Muscle layer of duodenum (tissue), 2 donors: ENCODE measurements around the gene GRAMD4.

Source experiments
- H3K27ac ChIP-seq: one replicate; pipeline ENCODE4 v1.7.0; 2013; ENCODE audit warnings: mild to moderate bottlenecking, low read length
- H3K27me3 ChIP-seq: one replicate; pipeline ENCODE4 v1.7.0; 2013; ENCODE audit warnings: low read depth, mild to moderate bottlenecking, control low read depth, low read length
- H3K36me3 ChIP-seq, 2 donors: one replicate each; pipeline ENCODE4 v1.7.0; 2013; ENCODE audit warnings: low read length in 2 of 2, control low read depth in 1 of 2, mild to moderate bottlenecking in 1 of 2; ENCODE audit not compliant: insufficient read depth in 2 of 2, control insufficient read depth in 1 of 2
- H3K4me1 ChIP-seq, 2 donors: one replicate each; pipeline ENCODE4 v1.7.0; 2013; ENCODE audit warnings: low read length in 2 of 2, mild to moderate bottlenecking in 2 of 2, control low read depth in 1 of 2, moderate library complexity in 1 of 2; ENCODE audit not compliant: insufficient read depth in 2 of 2, control insufficient read depth in 1 of 2
- H3K4me3 ChIP-seq, 2 donors: one replicate each; pipeline ENCODE4 v1.7.0; 2013; ENCODE audit warnings: low read length in 2 of 2, low read depth in 1 of 2, mild to moderate bottlenecking in 1 of 2
- H3K9me3 ChIP-seq, 2 donors: one replicate each; pipeline ENCODE4 v1.7.0; 2013; ENCODE audit warnings: low read length in 2 of 2, control low read depth in 1 of 2, mild to moderate bottlenecking in 1 of 2; ENCODE audit not compliant: control insufficient read depth in 1 of 2
- donor health status: healthy.

Gene GRAMD4

DNA sequence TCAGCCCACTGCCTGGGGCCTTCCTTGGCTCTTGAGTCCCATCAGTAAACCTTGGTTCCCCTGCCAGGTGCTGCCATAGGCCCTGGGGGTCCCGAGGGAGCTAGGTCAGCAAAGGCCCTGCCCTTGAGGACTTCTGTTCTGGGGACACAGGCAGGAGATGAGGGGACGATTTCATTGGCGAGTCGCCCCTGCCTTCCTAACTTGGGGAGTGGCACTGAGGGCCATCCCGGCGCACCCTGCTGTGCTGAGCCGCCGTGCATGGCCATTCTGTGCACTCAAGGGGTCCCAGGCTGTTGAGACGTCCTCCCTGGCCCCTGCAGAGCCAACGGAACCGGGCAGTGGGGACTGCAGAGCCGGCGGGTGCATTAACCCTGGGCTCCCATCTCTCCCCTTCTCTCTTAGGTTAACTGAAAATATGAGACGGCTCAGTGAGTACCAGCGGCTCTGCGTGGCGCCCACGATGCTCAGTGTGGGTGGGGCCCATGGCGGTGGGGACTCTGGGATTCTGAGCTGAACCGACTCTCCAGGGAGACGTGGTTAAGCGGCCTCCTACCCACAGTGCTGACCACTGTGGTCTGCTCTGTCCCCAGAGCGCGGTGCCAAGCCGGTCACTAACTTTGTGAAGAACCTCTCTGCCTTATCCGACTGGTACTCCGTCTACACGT is 43.4 kb downstream of the GRAMD4 start:
- Histone ChIP-seq H3K36me3 (peaks cover 16 to 66% of the 10 kb centered on the region in 2 donors), H3K4me3 (no peak overlapping the region), H3K27ac (no peak overlapping the region), H3K27me3 (no peaks in the 10 kb centered on the region), H3K9me3 (no peaks in the 10 kb centered on the region), H3K4me1 (no peaks in the 10 kb centered on the region)

DNA sequence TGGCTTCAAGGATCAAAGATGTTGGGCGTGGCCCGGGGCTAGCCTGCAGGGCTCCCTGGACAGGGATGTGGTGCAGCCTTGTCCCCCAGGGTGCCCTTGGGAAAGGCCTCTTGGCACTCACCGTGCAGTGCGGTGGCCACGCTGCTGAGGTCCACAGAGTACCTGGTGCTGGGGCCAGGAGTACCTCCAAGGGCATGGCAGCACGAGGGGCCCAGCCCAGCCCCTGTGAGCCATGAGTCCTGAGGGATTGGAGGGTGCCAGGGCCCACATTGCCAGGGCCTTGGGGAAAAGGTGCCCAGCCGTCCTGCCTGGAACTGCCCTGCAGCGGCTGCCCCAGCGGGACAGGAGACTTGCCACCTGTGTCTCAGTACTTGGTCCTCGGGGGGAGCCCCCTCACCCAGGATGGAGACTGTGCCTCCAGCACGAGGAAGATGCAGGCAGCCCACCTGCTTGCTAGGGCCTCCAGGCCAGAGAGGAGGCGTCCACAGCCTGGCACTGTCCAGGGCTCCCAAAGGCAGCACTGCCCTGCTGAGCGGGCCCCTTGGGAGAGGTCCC is 44.2 kb downstream of the GRAMD4 start:
- Histone ChIP-seq H3K4me1 (no peaks in the 10 kb centered on the region), H3K27ac (no peak overlapping the region), H3K27me3 (no peaks in the 10 kb centered on the region), H3K4me3 (no peak overlapping the region), H3K9me3 (no peaks in the 10 kb centered on the region), H3K36me3 (peaks cover 21 to 66% of the 10 kb centered on the region in 2 donors)

DNA sequence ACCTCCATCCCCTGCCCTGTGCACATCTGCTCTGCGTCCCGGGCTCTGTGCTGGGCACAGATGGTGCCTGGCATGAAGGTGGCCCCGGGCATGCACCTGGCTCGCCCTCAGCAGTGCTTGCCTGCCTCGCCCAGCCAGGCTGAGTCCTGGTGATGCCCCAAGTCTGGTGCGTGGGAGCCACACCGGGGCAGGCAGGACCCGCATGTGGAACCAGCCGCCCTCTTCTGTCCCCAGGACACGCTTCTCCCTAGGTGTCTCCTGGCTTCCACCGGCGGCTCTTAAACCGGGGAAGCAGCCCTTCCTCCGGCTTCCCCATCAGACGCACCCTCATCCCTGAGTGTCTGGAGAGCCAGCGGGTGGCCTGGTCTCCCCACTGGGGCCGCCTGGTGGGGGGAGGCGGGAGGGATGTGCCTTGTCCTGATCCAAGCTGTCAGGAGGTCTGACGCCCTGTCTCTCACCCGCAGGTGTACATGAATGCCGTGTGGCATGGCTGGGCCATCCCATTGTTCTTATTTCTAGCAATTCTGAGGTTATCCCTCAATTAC is 45.0 kb downstream of the GRAMD4 start:
- H3K4me1 ChIP-seq, result no peaks in the 10 kb centered on the region
- peaks cover 21 to 65% of the 10 kb centered on the region in 2 donors for H3K36me3 ChIP-seq
- H3K4me3 ChIP-seq, result no peak overlapping the region
- no peaks in the 10 kb centered on the region for H3K9me3 ChIP-seq
- no peak overlapping the region for H3K27ac ChIP-seq
- no peaks in the 10 kb centered on the region for H3K27me3 ChIP-seq

DNA sequence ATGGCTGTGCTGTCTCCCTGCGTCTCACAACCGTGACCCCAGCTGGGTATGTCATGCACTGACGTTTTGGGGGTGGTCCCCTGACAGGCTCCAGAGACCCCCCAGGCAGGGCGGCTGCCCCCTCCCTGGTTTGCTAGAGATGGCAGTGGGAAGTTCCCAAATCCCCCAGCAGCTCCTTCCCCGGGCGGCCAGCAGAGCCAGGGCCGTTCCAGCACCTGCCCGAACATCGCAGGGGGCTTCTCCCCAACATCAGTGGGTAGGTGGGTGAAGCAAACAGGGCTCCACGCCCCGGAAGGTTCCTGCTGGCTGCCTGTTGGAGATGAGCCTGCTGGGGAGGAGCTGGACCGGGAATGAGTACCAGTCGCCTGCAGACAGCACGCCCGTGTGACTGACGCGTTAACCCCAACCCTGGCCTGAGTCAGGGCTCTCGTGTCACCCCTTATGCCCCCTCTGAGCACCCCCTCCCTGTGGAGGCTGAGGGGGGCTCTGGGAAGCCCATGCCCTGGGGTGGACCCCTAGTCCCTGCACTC is 45.6 kb downstream of the GRAMD4 start:
- H3K27ac ChIP-seq, result no peak overlapping the region
- no peaks in the 10 kb centered on the region for H3K9me3 ChIP-seq
- no peak overlapping the region for H3K4me3 ChIP-seq
- H3K27me3 ChIP-seq, result no peaks in the 10 kb centered on the region
- peaks cover 21 to 71% of the 10 kb centered on the region in 2 donors for H3K36me3 ChIP-seq
- H3K4me1 ChIP-seq, result no peaks in the 10 kb centered on the region

DNA sequence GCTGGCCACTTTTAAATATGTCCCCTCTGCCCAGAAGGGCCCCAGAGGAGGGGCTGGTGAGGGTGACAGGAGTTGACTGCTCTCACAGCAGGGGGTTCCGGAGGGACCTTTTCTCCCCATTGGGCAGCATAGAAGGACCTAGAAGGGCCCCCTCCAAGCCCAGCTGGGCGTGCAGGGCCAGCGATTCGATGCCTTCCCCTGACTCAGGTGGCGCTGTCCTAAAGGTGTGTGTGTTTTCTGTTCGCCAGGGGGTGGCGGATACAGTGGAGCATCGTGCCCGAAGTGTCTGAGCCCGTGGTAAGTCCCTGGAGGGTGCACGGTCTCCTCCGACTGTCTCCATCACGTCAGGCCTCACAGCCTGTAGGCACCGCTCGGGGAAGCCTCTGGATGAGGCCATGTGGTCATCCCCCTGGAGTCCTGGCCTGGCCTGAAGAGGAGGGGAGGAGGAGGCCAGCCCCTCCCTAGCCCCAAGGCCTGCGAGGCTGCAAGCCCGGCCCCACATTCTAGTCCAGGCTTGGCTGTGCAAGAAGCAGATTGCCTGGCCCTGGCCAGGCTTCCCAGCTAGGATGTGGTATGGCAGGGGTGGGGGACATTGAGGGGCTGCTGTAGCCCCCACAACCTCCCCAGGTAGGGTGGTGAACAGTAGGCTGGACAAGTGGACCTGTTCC is 46.5 kb downstream of the GRAMD4 start:
- no peaks in the 10 kb centered on the region for H3K9me3 ChIP-seq
- no peaks in the 10 kb centered on the region for H3K27me3 ChIP-seq
- H3K4me1 ChIP-seq, result no peaks in the 10 kb centered on the region
- no peak overlapping the region for H3K4me3 ChIP-seq
- H3K36me3 ChIP-seq, result peaks cover 21 to 75% of the 10 kb centered on the region in 2 donors
- H3K27ac ChIP-seq, result no peak overlapping the region

DNA sequence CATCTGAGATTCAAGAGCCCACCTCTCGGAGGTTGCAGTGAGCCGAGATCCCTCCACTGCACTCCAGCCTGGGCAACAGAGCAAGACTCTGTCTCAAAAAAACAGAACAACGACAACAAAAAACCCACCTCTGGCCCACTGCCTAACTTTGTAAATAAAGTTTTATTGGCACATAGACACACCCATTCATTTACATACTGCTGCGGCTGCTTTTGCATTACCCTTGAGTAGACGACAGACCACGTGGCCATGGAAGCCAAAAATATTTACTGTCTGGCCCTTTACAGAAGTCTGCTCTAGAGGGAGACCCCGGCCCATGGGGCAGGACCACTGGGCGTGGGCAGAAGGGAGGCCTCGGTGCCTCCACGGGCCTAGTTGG is 47.0 kb downstream of the GRAMD4 start:
- H3K9me3 ChIP-seq, result no peaks in the 10 kb centered on the region
- no peaks in the 10 kb centered on the region for H3K4me1 ChIP-seq
- no peaks in the 10 kb centered on the region for H3K27me3 ChIP-seq
- peaks cover 21 to 75% of the 10 kb centered on the region in 2 donors for H3K36me3 ChIP-seq
- no peak overlapping the region for H3K4me3 ChIP-seq
- H3K27ac ChIP-seq, result no peak overlapping the region

DNA sequence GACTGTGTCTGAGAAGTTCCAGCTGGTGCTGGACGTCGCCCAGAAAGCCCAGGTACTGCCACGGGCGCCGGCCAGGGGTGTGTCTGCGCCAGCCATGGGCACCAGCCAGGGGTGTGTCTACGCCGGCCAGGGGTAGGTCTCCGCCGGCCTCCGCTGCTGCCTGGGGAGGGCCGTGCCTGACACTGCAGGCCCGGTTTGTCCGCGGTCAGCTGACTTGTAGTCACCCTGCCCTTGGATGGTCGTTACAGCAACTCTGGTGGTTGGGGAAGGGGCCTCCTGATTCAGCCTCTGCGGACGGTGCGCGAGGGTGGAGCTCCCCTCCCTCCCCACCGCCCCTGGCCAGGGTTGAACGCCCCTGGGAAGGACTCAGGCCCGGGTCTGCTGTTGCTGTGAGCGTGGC is 47.9 kb downstream of the GRAMD4 start:
- no peak overlapping the region for H3K4me3 ChIP-seq
- H3K27ac ChIP-seq, result no peak overlapping the region
- H3K27me3 ChIP-seq, result no peaks in the 10 kb centered on the region
- H3K4me1 ChIP-seq, result no peaks in the 10 kb centered on the region
- no peaks in the 10 kb centered on the region for H3K9me3 ChIP-seq
- H3K36me3 ChIP-seq, result peaks cover 21 to 77% of the 10 kb centered on the region in 2 donors

DNA sequence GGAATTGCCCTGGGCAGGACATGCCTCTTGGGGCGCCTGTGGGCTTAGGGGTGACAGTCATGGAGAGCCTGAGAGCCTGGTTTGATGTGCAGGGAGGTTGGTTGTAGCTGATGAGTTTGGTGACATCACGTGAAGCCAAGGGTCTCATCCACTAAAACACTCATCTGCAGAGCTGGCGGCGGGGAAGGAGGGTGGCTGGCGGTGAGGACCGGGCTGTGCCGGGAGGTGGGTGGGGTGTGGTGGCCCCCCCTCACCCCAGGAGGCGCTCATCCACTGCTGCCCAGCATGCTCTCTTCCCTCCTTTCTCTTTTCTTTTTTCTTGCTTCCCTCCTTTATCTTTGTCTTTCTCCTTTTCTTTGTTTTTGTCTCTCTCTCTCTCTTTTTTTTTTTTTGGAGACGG is 49.0 kb downstream of the GRAMD4 start:
- Histone ChIP-seq H3K27ac (no peak overlapping the region), H3K4me3 (no peak overlapping the region), H3K4me1 (no peaks in the 10 kb centered on the region), H3K27me3 (no peaks in the 10 kb centered on the region), H3K9me3 (no peaks in the 10 kb centered on the region), H3K36me3 (peaks cover 21 to 80% of the 10 kb centered on the region in 2 donors)

DNA sequence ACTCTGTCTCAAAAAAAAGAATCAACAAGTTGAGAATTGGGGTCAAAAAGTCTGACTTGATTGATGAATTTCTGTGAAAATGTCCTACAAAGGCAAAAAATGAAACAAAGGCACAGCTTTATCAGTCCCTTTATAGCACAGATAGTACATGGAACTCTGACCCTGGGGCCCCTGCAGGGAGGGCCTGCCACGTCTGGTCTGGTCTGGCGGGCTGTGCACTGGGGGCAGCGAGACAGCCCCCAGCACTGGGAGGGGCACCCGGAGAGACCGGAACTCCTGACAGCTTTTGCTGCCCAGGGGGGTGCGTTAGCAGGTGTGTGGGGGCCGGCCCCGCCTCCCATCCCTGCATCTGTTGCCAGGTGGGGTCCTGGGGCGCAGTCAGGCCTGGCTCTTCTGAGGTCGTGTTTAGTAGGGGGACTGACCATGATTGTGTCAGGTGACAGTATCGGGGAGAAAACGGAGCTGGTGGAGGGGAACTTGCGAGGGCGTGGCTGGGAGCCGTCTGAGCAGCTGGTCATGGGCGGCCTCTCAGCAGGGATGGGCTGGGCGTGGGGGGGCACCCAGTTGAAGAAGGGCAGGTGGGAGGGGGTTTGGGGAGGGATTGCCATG is 51.7 kb downstream of the GRAMD4 start:
- H3K36me3 ChIP-seq, result peaks cover 13 to 80% of the 10 kb centered on the region in 2 donors
- no peaks in the 10 kb centered on the region for H3K4me1 ChIP-seq
- H3K27me3 ChIP-seq, result no peaks in the 10 kb centered on the region
- H3K4me3 ChIP-seq, result no peak overlapping the region
- H3K9me3 ChIP-seq, result no peaks in the 10 kb centered on the region
- H3K27ac ChIP-seq, result no peak overlapping the region

DNA sequence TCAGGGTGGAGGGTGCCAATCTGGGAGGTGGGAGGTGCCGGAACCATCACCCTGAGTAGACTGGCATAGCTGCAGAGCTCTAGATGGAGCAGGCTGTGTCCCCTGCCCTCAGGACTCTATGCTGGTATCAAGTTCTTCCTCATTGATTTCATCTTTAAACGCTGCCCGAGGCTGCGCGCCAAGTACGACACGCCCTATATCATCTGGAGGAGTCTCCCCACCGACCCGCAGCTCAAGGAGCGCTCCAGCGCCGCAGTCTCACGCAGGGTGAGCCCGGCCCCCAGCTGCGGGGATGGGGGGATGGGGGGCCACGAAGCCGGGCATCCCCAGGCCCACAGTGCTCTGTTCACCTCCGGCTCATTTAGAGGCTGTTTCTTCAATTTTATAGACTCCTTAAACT is 52.5 kb downstream of the GRAMD4 start:
- Histone ChIP-seq H3K4me3 (no peak overlapping the region), H3K36me3 (peaks cover 7 to 79% of the 10 kb centered on the region in 2 donors), H3K4me1 (no peaks in the 10 kb centered on the region), H3K9me3 (no peaks in the 10 kb centered on the region), H3K27me3 (no peaks in the 10 kb centered on the region), H3K27ac (no peak overlapping the region)

DNA sequence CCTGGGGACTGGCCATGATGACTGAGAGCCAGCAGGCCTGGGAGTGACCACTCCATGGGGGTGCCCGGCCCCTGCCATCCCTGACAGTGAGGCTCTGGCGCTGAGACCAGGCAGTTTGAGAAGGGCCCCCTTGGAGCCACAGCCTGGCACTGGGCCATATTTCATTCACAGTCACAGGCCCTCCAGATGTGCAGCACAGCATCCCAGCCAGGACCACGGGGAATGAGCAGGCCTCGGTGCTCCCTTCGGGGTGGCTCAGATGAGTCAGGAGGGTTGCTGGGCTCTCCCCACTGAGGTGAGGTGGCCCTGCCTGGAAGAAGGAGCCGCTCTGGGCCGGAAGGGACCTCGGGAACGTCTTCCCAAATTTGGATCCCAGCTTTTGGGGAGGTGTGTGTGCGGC is 53.0 kb downstream of the GRAMD4 start:
- Histone ChIP-seq H3K4me1 (no peaks in the 10 kb centered on the region), H3K4me3 (no peak overlapping the region), H3K27ac (no peak overlapping the region), H3K27me3 (no peaks in the 10 kb centered on the region), H3K9me3 (no peaks in the 10 kb centered on the region), H3K36me3 (peaks cover 6 to 77% of the 10 kb centered on the region in 2 donors)
